ENCODE data around the gene TMCO4. TPM values are rescaled to one million over a fixed set of nuclear protein-coding genes. Genes with fewer than 3 reads are reported as not detected.

Gene TMCO4
- total and polyA plus RNA-seq, 2 donors (not counting 3 experiments of a cell fraction or from before 2014, with no cell fraction given) = 7.6 to 10.3 TPM

DNA sequence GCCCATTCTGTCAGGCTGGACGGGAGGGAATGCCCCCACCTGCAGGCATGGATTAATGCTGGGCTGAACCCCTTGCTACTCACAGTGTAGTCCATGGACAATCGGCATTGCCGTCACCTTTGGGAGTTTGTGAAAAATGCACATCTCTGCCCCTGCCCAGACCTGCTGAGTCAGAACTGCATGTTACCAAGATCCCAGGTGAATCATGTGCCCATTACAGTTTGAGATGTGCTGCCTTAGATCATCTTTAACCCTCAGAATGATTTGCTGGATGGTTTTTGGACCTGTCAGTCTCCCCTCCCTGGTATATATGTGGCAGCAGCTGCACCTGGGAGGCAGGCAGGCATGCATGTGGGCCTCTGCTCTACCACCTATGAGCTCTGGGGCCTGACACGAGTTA lies 120.0 kb downstream of the TMCO4 start:
- CTCF ChIA-PET = no interaction called here
- no peak for FAIRE-seq
- no TSS peak for BruUV-seq (replicated peaks)

DNA sequence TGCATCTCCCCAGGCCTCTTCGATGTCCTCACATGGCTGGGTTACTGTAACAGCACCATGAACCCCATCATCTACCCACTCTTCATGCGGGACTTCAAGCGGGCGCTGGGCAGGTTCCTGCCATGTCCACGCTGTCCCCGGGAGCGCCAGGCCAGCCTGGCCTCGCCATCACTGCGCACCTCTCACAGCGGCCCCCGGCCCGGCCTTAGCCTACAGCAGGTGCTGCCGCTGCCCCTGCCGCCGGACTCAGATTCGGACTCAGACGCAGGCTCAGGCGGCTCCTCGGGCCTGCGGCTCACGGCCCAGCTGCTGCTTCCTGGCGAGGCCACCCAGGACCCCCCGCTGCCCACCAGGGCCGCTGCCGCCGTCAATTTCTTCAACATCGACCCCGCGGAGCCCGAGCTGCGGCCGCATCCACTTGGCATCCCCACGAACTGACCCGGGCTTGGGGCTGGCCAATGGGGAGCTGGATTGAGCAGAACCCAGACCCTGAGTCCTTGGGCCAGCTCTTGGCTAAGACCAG lies 120.7 kb downstream of the TMCO4 start:
- intact Hi-C loops (cut with micrococcal nuclease) = no loop called here
- H3K4me1 ChIP-seq (ENCODE audit: control insufficient read depth, extremely low read depth, insufficient read depth, low read length) = no peaks in the 10 kb centered on the region
- no peak for FAIRE-seq

More for the DNA sequence above, 120.0 kb downstream of the TMCO4 start:
- no peaks in the 10 kb centered on the region for H4K20me1 ChIP-seq (replicated peaks; ENCODE audit: control insufficient read depth, extremely low read depth, insufficient read depth, low read length)
- TF ChIP-seq MYC (IDR thresholded peaks at IDR 0.05; ENCODE audit: low read depth, low read length) (no peak), JUN (IDR thresholded peaks at IDR 0.05; ENCODE audit: borderline replicate concordance, insufficient read depth, insufficient read length, low read depth) (no peak), EZH2 (IDR thresholded peaks at IDR 0.05; ENCODE audit: borderline replicate concordance, low read depth, low read length, severe bottlenecking) (no peak)
- H3K4me3 ChIP-seq (replicated peaks in 1 of 3; ENCODE audit: insufficient read depth in 1 of 3, low read depth in 1 of 3, low read length in 3 of 3) = no peak overlapping the region
- H3K27ac ChIP-seq (ENCODE audit: insufficient read depth, low read depth, low read length) = no peak overlapping the region
- no peaks in the 10 kb centered on the region for H3K4me1 ChIP-seq (ENCODE audit: control insufficient read depth, extremely low read depth, insufficient read depth, low read length)
- no peaks in the 10 kb centered on the region for H3K9me1 ChIP-seq (replicated peaks; ENCODE audit: control insufficient read depth, extremely low read depth, insufficient read depth, low read length)
- no peak for DNase-seq (ENCODE audit: low read depth, low spot score)
- no peak overlapping the region for H2AFZ ChIP-seq (ENCODE audit: low read depth, low read length)
- no peaks in the 10 kb centered on the region for H3K27me3 ChIP-seq (ENCODE audit: control insufficient read depth in 2 of 2, insufficient read depth in 2 of 2, low read length in 2 of 2)
- intact Hi-C loops (cut with micrococcal nuclease) = no loop called here
- H3K36me3 ChIP-seq (ENCODE audit: control insufficient read depth in 2 of 2, extremely low read depth in 1 of 2, insufficient read depth in 2 of 2, low read length in 2 of 2) = no peaks in the 10 kb centered on the region
- no peak overlapping the region for H3K9ac ChIP-seq (replicated peaks; ENCODE audit: extremely low read depth, insufficient read depth, low read length)
- no peaks in the 10 kb centered on the region for H3K9me3 ChIP-seq (replicated peaks; ENCODE audit: control insufficient read depth, insufficient read depth, low read length)
- dilution Hi-C loops (cut with MboI; ENCODE audit: extremely low pct_ligation_motif_present, low sequenced_read_pairs) = no loop called here
- H3K79me2 ChIP-seq (ENCODE audit: control insufficient read depth, insufficient read depth, low read length) = no peaks in the 10 kb centered on the region
- H3K4me2 ChIP-seq (ENCODE audit: insufficient read depth, low read length) = no peak overlapping the region
- POLR2A ChIA-PET = no interaction called here

More for the DNA sequence above, 120.7 kb downstream of the TMCO4 start:
- no peak overlapping the region for H2AFZ ChIP-seq (ENCODE audit: low read depth, low read length)
- ChIA-PET POLR2A (no interaction called here), CTCF (no interaction called here)
- TF ChIP-seq FOS (IDR thresholded peaks at IDR 0.05; ENCODE audit: borderline replicate concordance, insufficient read depth, low read length) = no peak
- TF ChIP-seq MYC (IDR thresholded peaks at IDR 0.05; ENCODE audit: low read depth, low read length) = no peak
- TF ChIP-seq POLR2AphosphoS5 (IDR thresholded peaks at IDR 0.05; ENCODE audit: insufficient read depth, low read depth, low read length) = no peak
- TF ChIP-seq JUN (IDR thresholded peaks at IDR 0.05; ENCODE audit: borderline replicate concordance, insufficient read depth, insufficient read length, low read depth) = no peak
- TF ChIP-seq, protein P1, sequence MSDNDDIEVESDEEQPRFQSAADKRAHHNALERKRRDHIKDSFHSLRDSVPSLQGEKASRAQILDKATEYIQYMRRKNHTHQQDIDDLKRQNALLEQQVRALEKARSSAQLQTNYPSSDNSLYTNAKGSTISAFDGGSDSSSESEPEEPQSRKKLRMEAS (IDR thresholded peaks at IDR 0.05; ENCODE audit: insufficient read depth, insufficient read length) = no peak
- TF ChIP-seq POLR2A (IDR thresholded peaks at IDR 0.05; ENCODE audit: low read depth, low read length) = no peak
- TF ChIP-seq GATA2 (IDR thresholded peaks at IDR 0.05; ENCODE audit: insufficient read depth, insufficient read length, low read depth, low read length) = no peak
- TF ChIP-seq CTCF (IDR thresholded peaks at IDR 0.05; ENCODE audit: extremely low read depth in 1 of 2, insufficient read depth in 1 of 2, low read depth in 1 of 2, low read length in 2 of 2) = no peak
- TF ChIP-seq EZH2 (IDR thresholded peaks at IDR 0.05; ENCODE audit: borderline replicate concordance, low read depth, low read length, severe bottlenecking) = no peak
- dilution Hi-C loops (cut with MboI; ENCODE audit: extremely low pct_ligation_motif_present, low sequenced_read_pairs) = no loop called here
- no peak overlapping the region for H3K4me3 ChIP-seq (replicated peaks in 1 of 3; ENCODE audit: insufficient read depth in 1 of 3, low read depth in 1 of 3, low read length in 3 of 3)
- H3K9ac ChIP-seq (replicated peaks; ENCODE audit: extremely low read depth, insufficient read depth, low read length) = no peak overlapping the region
- no TSS peak for BruUV-seq (replicated peaks)
- no peaks in the 10 kb centered on the region for H4K20me1 ChIP-seq (replicated peaks; ENCODE audit: control insufficient read depth, extremely low read depth, insufficient read depth, low read length)
- H3K9me1 ChIP-seq (replicated peaks; ENCODE audit: control insufficient read depth, extremely low read depth, insufficient read depth, low read length) = no peaks in the 10 kb centered on the region
- H3K79me2 ChIP-seq (ENCODE audit: control insufficient read depth, insufficient read depth, low read length) = no peaks in the 10 kb centered on the region
- DNase-seq (ENCODE audit: low read depth, low spot score) = no peak
- H3K36me3 ChIP-seq (ENCODE audit: control insufficient read depth in 2 of 2, extremely low read depth in 1 of 2, insufficient read depth in 2 of 2, low read length in 2 of 2) = no peaks in the 10 kb centered on the region
- no peaks in the 10 kb centered on the region for H3K27me3 ChIP-seq (ENCODE audit: control insufficient read depth in 2 of 2, insufficient read depth in 2 of 2, low read length in 2 of 2)
- H3K27ac ChIP-seq (ENCODE audit: insufficient read depth, low read depth, low read length) = no peak overlapping the region
- no peak overlapping the region for H3K4me2 ChIP-seq (ENCODE audit: insufficient read depth, low read length)
- no peaks in the 10 kb centered on the region for H3K9me3 ChIP-seq (replicated peaks; ENCODE audit: control insufficient read depth, insufficient read depth, low read length)
